HT1080 (cell line): Measurements from ENCODE around the gene SH3D19. TPM values are rescaled to one million over a fixed set of nuclear protein-coding genes. Genes with fewer than 3 reads are reported as not detected.
"Not testable (repeated sequence)": the region's sequence is repeated elsewhere in the genome, so short reads cannot be mapped to it uniquely, and the experiment has no call there.

Source experiments
- DNase-seq: peaks from one replicate; pipeline ENCODE4 v3.0.0-alpha.2; 2015; ENCODE audit warnings: low read depth
- total RNA-seq: library from RNA; depleted of rRNA; stranded (reverse); fragments of >200 nt; shearing (Covaris generic); gene quantifications from 2 replicates; pipeline ENCODE4 v1.2.3, GENCODE V29; 2014

The SH3D19 gene
- total RNA-seq, 1 experiment from 2014 or later, result 22.6 TPM

GRCh38 chr4:151323667-151324066, 1.7 kb downstream of the SH3D19 start:
- DNase-seq, result no peak

GRCh38 chr4:151322570-151322969, 2.8 kb downstream of the SH3D19 start:
- DNase-seq, result no peak

GRCh38 chr4:151322161-151322560, 3.2 kb downstream of the SH3D19 start:
- DNase-seq, result not testable (repeated sequence)

GRCh38 chr4:151321586-151321985, 3.8 kb downstream of the SH3D19 start:
- no peak for DNase-seq

- no peak for DNase-seq
Measured at GRCh38 chr4:151319490-151319889, 5.9 kb downstream of the SH3D19 start.

- DNase-seq, result no peak
Measured at GRCh38 chr4:151318307-151319006, 6.9 kb downstream of the SH3D19 start.

GRCh38 chr4:151316645-151317044, 8.8 kb downstream of the SH3D19 start:
- DNase-seq, result no peak

GRCh38 chr4:151315212-151315886, 10.1 kb downstream of the SH3D19 start:
- peak; percentile 68 for DNase-seq

- no peak for DNase-seq
Measured at GRCh38 chr4:151314479-151314878, 10.9 kb downstream of the SH3D19 start.

- no peak for DNase-seq
Measured at GRCh38 chr4:151314010-151314355, 11.4 kb downstream of the SH3D19 start.

- DNase-seq, result no peak
Measured at GRCh38 chr4:151313306-151314009, 11.9 kb downstream of the SH3D19 start.

- DNase-seq, result no peak
Measured at GRCh38 chr4:151310124-151310728, 15.2 kb downstream of the SH3D19 start.

- DNase-seq, result peak; percentile 18
Measured at GRCh38 chr4:151304755-151305154, 20.6 kb downstream of the SH3D19 start.

GRCh38 chr4:151304226-151304625, 21.2 kb downstream of the SH3D19 start:
- no peak for DNase-seq

- DNase-seq, result peak; percentile 26
Measured at GRCh38 chr4:151302432-151302831, 23.0 kb downstream of the SH3D19 start.

GRCh38 chr4:151297170-151297569, 28.2 kb downstream of the SH3D19 start:
- DNase-seq, result no peak

- no peak for DNase-seq
Measured at GRCh38 chr4:151296227-151296626, 29.2 kb downstream of the SH3D19 start.

- no peak for DNase-seq
Measured at GRCh38 chr4:151294833-151295496, 30.4 kb downstream of the SH3D19 start.

- DNase-seq, result no peak
Measured at GRCh38 chr4:151292038-151292437, 33.4 kb downstream of the SH3D19 start.

- peak; percentile 62 for DNase-seq
Measured at GRCh38 chr4:151291485-151291884, 33.9 kb downstream of the SH3D19 start.

GRCh38 chr4:151287409-151287808, 38.0 kb downstream of the SH3D19 start:
- peak; percentile 69 for DNase-seq
